Motor neuron (in vitro differentiated cells): ENCODE results near the gene SLC25A42. TPM values are rescaled to one million over a fixed set of nuclear protein-coding genes. Genes with fewer than 3 reads are reported as not detected.
A peak's percentile ranks its signal among the peaks of the same experiment; 100 is the strongest.

Source experiments
- ATAC-seq, 8 experiments: fragments of 200-7000 bp; cut with Tn5 transposase; replicated peaks in 6 of 8; 2 replicates each; pipeline ENCODE4 v1.8.0; 2021; ENCODE audit warnings: mild to moderate bottlenecking in 8 of 8, moderate library complexity in 8 of 8
- H3K27ac ChIP-seq, 2 donors: fragments of 250-450 bp; sonication (Bioruptor Pico); 2 replicates each; pipeline ENCODE4 v1.9.0; 2021; ENCODE audit warnings: antibody characterized with exemption in 2 of 2, mild to moderate bottlenecking in 2 of 2, moderate library complexity in 1 of 2
- H3K4me1 ChIP-seq, 2 donors: fragments of 250-450 bp; sonication (Bioruptor Pico); replicated peaks in 1 of 2; 2 replicates each; pipeline ENCODE4 v1.6.1; 2021; ENCODE audit warnings: antibody characterized with exemption in 2 of 2, mild to moderate bottlenecking in 2 of 2, moderate library complexity in 1 of 2
- H3K4me3 ChIP-seq, 5 donors: fragments of 250-450 bp; sonication (Bioruptor Pico); 2 replicates each; pipeline ENCODE4 v1.9.0; 2021; ENCODE audit warnings: antibody characterized with exemption in 5 of 5, mild to moderate bottlenecking in 5 of 5, moderate library complexity in 4 of 5
- WGBS, 10 experiments: fragments of 450-650 bp; shearing (Covaris generic); methylation state at CpG; one replicate each; pipeline ENCODE4 v1.0.0; 2022; 5-methylcytosine and 5-hydroxymethylcytosine counted together
- in situ Hi-C, 9 experiments: fragments of 400-800 bp; cut with MboI; loops; one replicate each; pipeline ENCODE4 v1.15.0; 2021; ENCODE audit warnings: low sequenced_read_pairs in 9 of 9, low pct_unique_long_range_greater_than_20kb in 2 of 9; ENCODE audit not compliant: unreplicated experiment in 9 of 9
- total RNA-seq, 8 experiments: library from RNA; unstranded; fragments of 300-600 nt; gene quantifications; 2 replicates each; pipeline versions ENCODE4 v1.2.3 to v1.2.4, GENCODE V29; 2022

SLC25A42 gene
- total RNA-seq, 8 experiments from 2014 or later: 3.8 to 15.6 (median 7.9) TPM

DNA sequence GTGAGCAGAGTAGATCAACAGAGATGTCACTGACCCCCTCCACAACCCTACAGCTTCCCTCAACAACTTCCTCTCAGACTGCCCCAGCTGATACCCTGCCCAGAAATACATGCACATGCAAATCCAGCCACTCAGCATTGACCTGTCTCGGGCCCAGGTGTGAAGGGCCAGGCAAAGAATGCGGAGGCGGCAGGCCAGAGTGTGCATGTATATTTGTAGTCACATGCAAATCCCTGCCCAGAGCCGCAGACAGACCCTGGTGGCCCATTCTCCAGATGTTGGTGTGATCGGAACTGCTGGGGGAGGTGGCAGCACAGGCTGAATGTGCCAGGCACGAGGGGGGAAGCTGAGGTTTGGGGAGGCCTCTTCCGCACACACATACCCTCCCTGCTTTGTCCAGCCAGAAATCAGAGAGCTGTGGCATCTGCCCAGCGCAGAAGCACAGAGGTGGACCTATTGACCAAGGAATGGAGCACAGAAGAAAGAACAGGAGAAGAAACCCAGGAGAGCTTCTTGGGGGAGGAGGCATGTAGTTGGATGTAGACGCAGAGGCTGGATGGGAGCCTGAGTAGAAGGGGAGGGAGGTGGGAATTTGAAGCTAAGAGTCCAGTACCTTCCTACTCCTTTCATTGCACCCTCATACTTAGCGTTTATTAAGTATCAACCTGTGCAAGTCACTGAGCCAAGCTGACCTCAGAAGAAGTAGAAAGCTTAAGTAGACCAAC is 91.9 kb downstream of the SLC25A42 start:
- no peaks in the 10 kb centered on the region for H3K4me1 ChIP-seq
- ATAC-seq: no peak
- 40 to 100% (median 87%) methylated on average over 2 to 5 of the region's 10 CpGs; no CpG with 5 or more reads in 5 of the 10 experiments for WGBS, 10 experiments
- in situ Hi-C loops: loop anchor here in 1 of 9 experiments (25.0 kb wide), 1 partner anchor 332 kb away; no protein-coding TSS in a partner anchor
- no peak overlapping the region for H3K4me3 ChIP-seq
- no peak overlapping the region for H3K27ac ChIP-seq

DNA sequence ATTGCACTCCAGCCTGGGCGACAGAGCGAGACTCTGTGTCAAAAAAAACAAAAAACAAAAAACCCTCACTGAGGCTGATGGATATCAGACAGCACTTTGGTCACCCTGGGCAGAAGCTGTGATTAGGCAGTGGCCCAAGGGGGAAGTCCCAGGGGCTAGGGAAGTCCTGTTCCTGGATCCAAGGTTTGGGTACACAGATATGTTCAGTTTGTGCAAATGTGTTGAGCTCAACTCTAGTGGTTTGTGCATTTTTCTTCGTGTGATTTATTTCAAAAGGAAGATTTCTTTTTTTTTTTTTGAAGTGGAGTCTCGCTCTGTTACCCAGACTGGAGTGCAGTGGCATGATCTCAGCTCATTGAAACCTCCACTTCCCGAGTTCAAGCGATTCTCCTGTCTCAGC is 94.0 kb downstream of the SLC25A42 start:
- no peaks in the 10 kb centered on the region for H3K4me1 ChIP-seq
- H3K4me3 ChIP-seq: no peak overlapping the region
- in situ Hi-C loops: loop anchor here in 1 of 9 experiments (25.0 kb wide), 1 partner anchor 329 kb away; no protein-coding TSS in a partner anchor
- ATAC-seq: no peak
- WGBS, 10 experiments: 61 to 100% (median 100%) methylated on average over 1 to 6 of the region's 6 CpGs; no CpG with 5 or more reads in 3 of the 10 experiments
- H3K27ac ChIP-seq: no peak overlapping the region

DNA sequence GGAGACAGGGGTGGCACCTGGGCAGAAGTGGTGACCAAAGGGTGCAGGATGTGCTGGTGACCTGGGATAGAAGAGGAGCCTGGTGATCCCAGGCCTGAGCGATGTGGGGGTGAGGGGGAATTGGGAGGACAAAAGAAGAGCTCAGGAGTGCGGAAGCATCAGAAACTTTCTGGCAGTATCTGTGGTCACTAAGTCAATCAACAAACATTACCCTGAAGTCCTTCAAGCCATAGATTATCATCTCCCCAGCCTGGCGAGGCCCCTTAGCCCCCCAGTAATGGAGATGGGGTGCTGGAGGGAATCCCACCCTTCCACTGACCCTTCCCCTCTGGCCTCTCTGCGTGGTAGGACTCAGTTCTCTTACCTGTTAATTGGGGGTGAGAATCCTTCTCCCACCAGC is 95.7 kb downstream of the SLC25A42 start:
- H3K4me1 ChIP-seq: no peaks in the 10 kb centered on the region
- no peak overlapping the region for H3K27ac ChIP-seq
- WGBS, 10 experiments: 80 to 100% (median 100%) methylated on average over 1 to 2 of the region's 4 CpGs; no CpG with 5 or more reads in 3 of the 10 experiments
- in situ Hi-C loops: loop anchor here in 1 of 9 experiments (25.0 kb wide), 1 partner anchor 328 kb away; no protein-coding TSS in a partner anchor
- H3K4me3 ChIP-seq: no peak overlapping the region
- ATAC-seq: no peak

DNA sequence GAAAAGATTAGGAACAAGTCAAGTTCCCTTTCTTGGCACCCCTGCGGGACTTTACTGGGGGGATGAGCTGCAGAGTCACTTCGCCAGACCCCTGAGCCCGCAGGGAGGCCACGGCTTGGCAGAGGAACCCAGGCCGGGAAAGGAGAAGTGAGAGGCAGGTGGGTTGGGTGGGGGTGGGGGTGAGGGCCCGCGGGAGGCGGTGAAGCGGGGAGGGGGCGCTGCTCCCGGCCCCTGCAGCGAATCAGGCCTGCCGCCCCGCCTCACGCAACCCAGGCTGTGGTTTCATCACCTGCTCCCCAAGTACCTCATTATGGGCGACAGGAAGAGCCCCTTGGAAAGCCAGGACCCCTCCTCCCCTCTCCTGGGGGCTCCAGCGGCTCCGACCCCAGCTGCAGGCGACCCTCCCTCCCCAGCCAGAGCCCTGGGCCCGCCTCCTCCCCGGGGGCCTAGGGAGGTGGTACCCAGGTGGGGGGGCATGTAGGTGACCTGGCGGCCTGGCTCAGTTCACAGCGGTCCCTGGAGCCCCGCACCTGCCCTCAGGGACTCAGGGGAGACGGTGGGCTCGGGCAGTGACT is 96.8 kb downstream of the SLC25A42 start:
- H3K4me1 ChIP-seq: no peaks in the 10 kb centered on the region
- H3K4me3 ChIP-seq: no peak overlapping the region
- in situ Hi-C loops: loop anchor here in 1 of 9 experiments (25.0 kb wide), 1 partner anchor 327 kb away; no protein-coding TSS in a partner anchor
- H3K27ac ChIP-seq: no peak overlapping the region
- WGBS, 10 experiments: 60 to 80% methylated on average over 1 to 2 of the region's 26 CpGs; no CpG with 5 or more reads in 8 of the 10 experiments
- peak in 1 of 8 experiments; percentile 20 for ATAC-seq

DNA sequence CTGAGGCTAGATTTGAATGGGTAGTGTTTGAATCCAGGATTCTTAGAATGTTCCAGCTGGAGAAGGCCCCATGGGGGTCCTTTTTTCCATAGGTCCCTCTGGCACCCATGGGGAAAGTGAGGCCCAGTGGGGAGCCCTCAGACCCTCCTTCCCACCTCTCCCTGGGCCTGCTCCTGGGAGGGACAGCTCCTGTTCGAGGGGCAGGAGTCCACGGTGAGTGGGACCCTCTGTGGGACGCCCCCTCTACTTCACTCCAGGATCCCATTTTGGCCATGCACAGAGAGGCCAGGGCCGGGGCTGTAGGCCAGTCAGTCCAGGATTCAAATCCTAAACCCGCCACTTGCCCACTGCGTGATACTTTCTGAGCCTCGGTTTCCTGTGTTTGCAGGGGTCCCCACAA is 98.7 kb downstream of the SLC25A42 start:
- in situ Hi-C loops: loop anchor here in 1 of 9 experiments (25.0 kb wide), 1 partner anchor 325 kb away; no protein-coding TSS in a partner anchor
- Histone ChIP-seq H3K4me1 (no peaks in the 10 kb centered on the region), H3K27ac (no peak overlapping the region), H3K4me3 (no peak overlapping the region)
- WGBS, 10 experiments: 62 to 100% (median 83%) methylated on average over 1 to 3 of the region's 7 CpGs; no CpG with 5 or more reads in 7 of the 10 experiments
- no peak for ATAC-seq

Other genes starting within 250 kb of the SLC25A42 start
- 10 to 100 TPM; 19.0 to 61.6 (median 28.9) TPM for gene UPF1, start 232.0 kb upstream of the SLC25A42 start, total RNA-seq
- 10 to 100 TPM in 5 of 8 experiments, 1 to 10 TPM in 3; 1.2 to 42.1 (median 14.2) TPM for gene CERS1, start 167.8 kb upstream of the SLC25A42 start, total RNA-seq
- gene COPE, start 144.6 kb upstream of the SLC25A42 start, total RNA-seq: 100 to 1,000 TPM; 151 to 208 (median 173) TPM
- 10 to 100 TPM; 52.7 to 95.5 (median 67.7) TPM for gene DDX49, start 144.3 kb upstream of the SLC25A42 start, total RNA-seq
- gene HOMER3, start 122.8 kb upstream of the SLC25A42 start, total RNA-seq: 10 to 100 TPM in 6 of 8 experiments, 1 to 10 TPM in 2; 9.0 to 40.0 (median 14.6) TPM
- gene SUGP2, start 30.5 kb upstream of the SLC25A42 start, total RNA-seq: 100 to 1,000 TPM in 2 of 8 experiments, 10 to 100 TPM in 6; 36.4 to 126 (median 63.2) TPM
- gene ARMC6, start 30.4 kb upstream of the SLC25A42 start, total RNA-seq: 10 to 100 TPM; 23.0 to 44.6 (median 30.3) TPM
- gene TMEM161A, start 74.5 kb downstream of the SLC25A42 start, total RNA-seq: 10 to 100 TPM; 12.7 to 34.7 (median 17.6) TPM
- gene MEF2B, start 106.3 kb downstream of the SLC25A42 start, total RNA-seq: 1 to 10 TPM in 2 of 8 experiments, under 1 TPM in 5, not detected in 1; 0.20 to 2.5 (median 0.66) TPM
- 10 to 100 TPM; 15.3 to 25.8 (median 19.8) TPM for gene BORCS8, start 128.2 kb downstream of the SLC25A42 start, total RNA-seq
- 100 to 1,000 TPM in 2 of 8 experiments, 10 to 100 TPM in 6; 43.6 to 172 (median 88.6) TPM for gene RFXANK, start 128.3 kb downstream of the SLC25A42 start, total RNA-seq
- gene NR2C2AP, start 139.4 kb downstream of the SLC25A42 start, total RNA-seq: 10 to 100 TPM in 4 of 8 experiments, 1 to 10 TPM in 4; 8.7 to 26.0 (median 11.8) TPM
- 100 to 1,000 TPM in 1 of 8 experiments, 10 to 100 TPM in 6, 1 to 10 TPM in 1; 7.1 to 211 (median 27.4) TPM for gene NCAN, start 148.0 kb downstream of the SLC25A42 start, total RNA-seq
- 1 to 10 TPM in 3 of 8 experiments, under 1 TPM in 5; 0.16 to 1.7 (median 0.78) TPM for gene TM6SF2, start 209.3 kb downstream of the SLC25A42 start, total RNA-seq